GM12801 (cell line): ENCODE data around the gene ZSWIM9.

Experiments used
- TF ChIP-seq, protein P1 (sequence below): IDR thresholded peaks from one replicate; pipeline ENCODE4 v1.5.1; 2011; ENCODE audit warnings: control low read depth; ENCODE audit not compliant: insufficient read length; ENCODE audit errors: extremely low read depth

The ZSWIM9 gene

DNA sequence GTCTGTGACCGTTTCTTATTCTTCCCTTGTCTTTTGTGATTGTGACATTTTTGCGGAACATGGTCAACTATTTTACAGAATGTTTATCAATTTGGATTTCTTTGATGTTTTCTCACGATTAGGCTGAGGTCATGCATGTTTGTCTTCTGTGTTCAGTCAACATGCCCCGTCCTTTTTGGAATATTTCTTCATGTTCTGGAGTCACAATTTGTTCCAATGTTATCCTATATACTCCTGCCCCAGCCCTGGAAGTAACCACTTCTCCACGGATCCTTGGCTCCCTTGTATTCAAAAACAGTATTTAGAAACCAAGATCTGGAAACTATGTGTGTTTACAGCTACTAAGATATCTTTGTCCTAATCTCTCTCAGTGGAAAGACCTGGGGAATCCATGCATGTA lies 75.6 kb downstream of the ZSWIM9 start:
- TF ChIP-seq, protein P1, sequence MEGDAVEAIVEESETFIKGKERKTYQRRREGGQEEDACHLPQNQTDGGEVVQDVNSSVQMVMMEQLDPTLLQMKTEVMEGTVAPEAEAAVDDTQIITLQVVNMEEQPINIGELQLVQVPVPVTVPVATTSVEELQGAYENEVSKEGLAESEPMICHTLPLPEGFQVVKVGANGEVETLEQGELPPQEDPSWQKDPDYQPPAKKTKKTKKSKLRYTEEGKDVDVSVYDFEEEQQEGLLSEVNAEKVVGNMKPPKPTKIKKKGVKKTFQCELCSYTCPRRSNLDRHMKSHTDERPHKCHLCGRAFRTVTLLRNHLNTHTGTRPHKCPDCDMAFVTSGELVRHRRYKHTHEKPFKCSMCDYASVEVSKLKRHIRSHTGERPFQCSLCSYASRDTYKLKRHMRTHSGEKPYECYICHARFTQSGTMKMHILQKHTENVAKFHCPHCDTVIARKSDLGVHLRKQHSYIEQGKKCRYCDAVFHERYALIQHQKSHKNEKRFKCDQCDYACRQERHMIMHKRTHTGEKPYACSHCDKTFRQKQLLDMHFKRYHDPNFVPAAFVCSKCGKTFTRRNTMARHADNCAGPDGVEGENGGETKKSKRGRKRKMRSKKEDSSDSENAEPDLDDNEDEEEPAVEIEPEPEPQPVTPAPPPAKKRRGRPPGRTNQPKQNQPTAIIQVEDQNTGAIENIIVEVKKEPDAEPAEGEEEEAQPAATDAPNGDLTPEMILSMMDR = no peak

DNA sequence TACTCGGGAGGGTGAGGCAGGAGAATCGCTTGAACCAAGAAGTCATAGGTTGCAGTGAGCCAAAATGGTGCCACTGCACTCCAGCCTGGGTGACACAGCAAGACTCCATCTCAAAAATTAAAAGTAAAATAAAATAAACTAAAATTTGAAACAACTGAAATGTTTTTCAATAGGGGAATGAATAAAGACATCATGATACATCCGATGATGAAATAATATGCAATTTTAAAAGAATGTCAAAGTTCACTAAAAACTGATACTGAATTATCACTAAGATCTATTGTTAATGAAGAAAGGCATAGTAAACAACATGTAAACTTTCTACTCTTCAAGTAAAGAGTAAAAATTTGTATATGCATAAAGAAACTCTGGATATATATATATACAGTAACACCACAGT lies 76.7 kb downstream of the ZSWIM9 start:
- TF ChIP-seq, protein P1 = no peak
